ENCODE data around the gene EHF.

DNA sequence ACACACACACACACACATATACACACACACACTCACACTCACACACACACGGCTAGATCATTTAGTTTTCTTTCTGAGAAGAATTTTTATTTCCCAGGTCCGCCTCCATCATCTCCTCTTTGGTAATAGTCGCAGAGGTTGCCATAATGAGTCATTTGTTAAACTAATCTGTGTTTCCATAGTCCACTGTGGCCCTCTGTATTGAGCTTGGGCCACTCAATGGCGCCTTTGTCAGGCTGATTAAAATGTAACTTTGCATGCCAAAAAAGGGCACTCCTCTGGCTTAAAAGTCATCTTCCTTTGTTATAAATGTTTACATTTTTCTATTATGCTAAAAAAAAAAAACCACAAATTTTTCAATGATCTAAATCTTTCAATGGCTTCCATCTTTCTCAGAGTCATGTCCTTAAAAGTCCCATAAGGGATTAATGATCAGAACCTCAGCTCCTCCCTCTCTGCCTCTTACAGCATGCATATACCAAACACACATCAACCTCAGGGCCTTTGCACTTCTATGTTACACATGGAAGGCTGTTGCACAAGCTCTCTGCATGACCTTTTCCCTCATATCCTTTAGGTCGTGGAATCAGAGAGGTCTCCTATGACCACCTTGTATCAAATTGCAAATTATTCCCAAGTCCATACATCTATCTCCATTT is 35.3 kb downstream of the EHF start:
- TF ChIP-seq POLR2A (IDR thresholded peaks at IDR 0.05) (no peak), CTCF (IDR thresholded peaks at IDR 0.05) (no peak)

All from body of pancreas (tissue), 4 donors.